Right lung (tissue), 5 donors: ENCODE data around the gene LRMDA. TPM values are rescaled to one million over a fixed set of nuclear protein-coding genes. Genes with fewer than 3 reads are reported as not detected.
A peak's percentile ranks its signal among the peaks of the same experiment; 100 is the strongest.

Source experiments
- DNase-seq, 2 donors: peaks; one replicate each; pipeline ENCODE4 v3.0.0-alpha.2; 2013
- polyA plus RNA-seq, 5 donors: library from polyadenylated mRNA; unstranded; fragments of 120-200 nt; gene quantifications; one replicate each; pipeline versions ENCODE4 v1.2.1 to v1.2.3, GENCODE V29; 2013; ENCODE audit warnings: inconsistent platforms in 1 of 5, low replicate concordance in 1 of 5; ENCODE audit not compliant: insufficient read length in 5 of 5, insufficient read depth in 1 of 5

The LRMDA gene
- polyA plus RNA-seq, 5 donors, result 13.4 to 23.1 (median 19.1) TPM

DNA sequence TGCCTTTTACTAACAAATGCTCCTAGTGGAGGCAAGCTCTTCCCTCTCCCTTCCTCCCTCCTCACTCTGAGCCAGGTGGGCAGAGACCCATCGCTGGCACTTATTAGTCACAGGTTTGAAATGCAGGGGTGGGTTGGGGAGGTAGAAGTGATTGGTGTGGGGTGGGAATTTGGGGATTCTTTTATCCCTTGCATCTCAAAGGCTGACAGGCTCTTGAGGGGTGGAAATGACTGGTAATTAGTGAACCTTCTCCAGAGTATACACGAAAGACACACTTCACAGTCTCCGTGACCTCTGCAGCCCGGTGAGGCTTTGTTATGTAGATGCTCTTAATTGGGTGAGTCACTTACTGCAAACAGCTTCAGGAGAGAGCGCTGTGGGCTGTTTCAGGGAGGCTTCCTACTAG, 13.9 kb upstream of the LRMDA start:
- DNase-seq, result no peak

GRCh38 chr10:75418293-75418692, 13.1 kb upstream of the LRMDA start:
- DNase-seq, result no peak

DNA sequence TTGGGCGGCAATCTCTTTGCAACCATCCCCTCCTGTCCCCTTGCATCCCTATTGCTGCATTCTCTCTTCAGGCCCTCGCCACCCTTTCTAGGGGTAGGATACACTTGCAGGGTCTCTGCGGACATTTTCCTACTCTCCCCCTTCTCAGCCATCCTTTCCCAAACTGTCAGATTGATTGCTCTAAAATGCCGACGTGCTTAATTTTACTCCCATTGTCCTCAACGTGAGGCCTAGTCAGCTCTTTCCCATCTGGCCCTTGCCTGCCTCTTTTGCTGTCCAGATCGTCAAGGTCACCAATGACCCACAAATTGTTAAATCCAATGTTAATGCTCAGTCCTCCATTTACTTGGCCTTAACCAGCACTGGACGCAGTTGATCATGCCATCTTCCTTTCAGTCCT, 12.7 kb upstream of the LRMDA start:
- no peak for DNase-seq

DNA sequence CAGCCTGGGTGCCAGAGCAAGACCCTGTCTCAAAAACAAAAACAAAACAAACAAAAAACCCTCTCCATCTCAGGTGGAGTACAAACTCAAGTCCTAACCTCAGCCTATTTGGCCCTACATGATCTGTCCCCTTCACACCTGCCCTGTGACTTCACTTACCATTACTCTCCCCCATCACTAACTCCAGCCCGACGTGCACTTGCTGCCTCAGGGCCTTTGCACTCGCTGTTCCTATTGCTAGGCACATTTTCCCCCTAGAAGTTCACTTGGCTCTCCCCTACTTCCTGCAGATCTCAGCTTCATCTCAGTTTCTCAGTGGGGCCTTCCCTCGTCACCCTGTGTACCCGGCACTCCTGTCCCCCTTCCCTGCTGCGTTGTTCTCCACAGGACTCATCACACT, 8.5 kb upstream of the LRMDA start:
- DNase-seq, result no peak

DNA sequence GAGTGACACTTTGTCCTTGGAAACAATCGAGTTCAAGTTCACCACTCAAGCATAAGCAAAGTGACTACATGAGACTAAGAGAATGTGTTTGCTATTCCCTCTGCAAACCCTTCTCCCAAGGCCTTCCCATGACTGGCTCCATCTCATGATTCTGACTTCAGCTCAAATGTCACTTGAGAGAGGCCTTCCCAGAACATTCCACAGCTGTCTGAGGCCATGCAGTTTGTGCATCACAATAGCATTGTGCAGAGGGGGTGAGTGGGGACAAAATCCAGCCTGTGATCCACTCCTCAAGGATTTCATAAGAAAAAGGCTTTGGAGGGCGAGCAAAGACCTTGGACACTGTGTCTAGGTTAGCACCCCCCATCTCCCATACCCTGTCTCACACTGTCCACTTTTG, 6.9 kb upstream of the LRMDA start:
- DNase-seq, result no peak

DNA sequence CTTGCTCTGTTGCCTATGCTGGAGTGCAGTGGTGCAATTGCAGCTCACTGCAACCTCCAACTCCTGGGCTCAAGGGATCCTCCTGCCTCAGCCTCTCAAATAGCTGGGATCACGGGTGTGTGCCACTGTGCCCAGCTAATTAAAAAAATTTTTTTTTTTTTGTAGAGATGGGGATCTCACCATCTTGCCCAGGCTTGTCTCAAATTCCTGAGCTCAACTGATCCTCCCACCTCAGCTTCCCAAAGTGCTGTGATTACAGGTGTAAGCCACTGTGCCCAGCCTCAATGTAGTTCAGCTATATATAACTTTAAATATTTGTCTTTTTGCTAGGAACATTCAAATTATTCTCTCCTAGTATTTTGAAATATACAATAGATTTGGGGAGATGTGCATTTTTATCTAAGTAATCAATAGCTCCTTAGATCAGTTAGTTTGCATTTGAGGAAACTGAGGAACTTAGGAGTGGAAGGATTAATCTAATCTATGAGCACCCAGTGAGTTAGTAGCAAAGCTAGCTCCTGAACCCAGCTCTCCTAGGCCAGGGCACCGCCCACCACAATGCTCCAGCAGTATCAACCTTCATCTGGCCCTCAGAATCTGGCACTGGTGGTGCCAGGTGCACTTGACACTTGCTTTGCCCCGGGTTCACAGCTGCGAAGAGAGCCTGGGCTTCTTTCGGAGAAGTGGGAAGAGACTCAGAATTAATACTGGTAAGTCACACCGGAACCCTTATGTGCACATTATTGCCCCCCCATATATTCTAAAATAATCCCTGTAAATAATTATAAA, 5.9 kb upstream of the LRMDA start:
- no peak for DNase-seq

GRCh38 chr10:75426880-75427279, 4.5 kb upstream of the LRMDA start:
- DNase-seq, result no peak

GRCh38 chr10:75427951-75428350, 3.5 kb upstream of the LRMDA start:
- peak in 1 of 2 donors; percentile 33 for DNase-seq

DNA sequence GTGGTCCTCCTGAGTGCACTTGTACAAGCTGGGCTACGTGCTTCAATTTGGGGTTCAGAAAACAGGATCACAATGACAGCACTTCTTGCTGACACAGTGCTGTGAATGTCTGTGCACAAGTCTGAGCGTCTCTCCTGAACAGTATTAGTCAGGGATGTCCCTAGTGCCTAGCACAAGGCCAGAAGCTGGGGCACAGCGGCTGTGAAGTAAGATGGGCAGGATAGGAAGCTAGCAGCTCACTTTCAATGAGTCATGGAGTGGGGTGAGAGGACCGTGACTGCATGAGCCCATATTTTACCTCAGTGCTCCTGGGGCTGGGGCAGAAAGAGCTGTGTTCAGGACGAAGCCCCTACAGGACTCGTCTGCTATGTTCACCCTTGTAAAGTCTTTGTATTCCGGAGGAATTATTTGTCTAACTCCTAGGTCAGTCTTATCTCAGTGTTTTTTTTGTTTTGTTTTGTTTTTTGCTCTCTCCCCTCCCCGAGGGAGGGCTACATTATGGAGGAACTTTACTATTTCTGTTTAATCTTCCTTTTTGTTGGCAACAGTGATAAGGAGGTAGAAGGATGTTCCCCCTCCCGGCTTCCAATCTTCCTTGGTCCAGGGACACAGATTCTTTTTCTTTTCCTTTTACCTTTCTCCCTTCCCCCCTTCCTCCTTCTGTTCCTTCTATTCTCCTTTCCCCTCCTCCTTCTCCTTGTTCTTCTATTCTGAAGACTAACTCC, 2.8 kb upstream of the LRMDA start:
- DNase-seq, result no peak

DNA sequence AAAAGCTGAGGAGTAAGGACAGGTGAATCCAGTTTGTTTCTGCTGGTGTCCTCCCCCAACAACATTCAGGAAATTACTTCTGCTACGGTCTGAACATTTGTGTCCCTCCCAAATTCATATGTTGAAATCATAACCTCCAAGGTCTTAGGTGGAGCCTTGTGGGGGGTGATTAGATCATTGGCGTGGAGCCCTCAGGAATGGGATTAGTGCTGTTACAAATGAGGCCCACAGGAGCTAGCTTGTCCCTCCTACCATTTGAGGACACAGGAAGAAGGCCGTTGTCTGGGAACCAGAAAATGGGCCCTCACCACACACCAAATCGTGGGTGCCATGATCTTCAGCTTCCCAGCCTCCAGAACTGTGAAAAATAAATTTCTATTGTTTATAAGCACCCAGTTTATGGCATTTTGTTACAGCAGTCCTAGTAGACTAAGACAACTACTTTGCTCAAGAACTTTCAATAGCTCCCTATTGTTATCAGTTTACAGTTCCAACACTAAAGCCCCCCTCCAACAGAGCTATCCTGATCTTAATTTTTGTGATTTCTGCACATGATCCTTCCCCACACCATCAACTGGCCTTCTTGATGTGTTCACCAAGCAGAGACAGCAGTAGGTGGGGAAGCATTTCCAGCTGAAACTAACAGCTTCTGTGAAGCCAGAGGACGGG, 2.1 kb upstream of the LRMDA start:
- no peak for DNase-seq

DNA sequence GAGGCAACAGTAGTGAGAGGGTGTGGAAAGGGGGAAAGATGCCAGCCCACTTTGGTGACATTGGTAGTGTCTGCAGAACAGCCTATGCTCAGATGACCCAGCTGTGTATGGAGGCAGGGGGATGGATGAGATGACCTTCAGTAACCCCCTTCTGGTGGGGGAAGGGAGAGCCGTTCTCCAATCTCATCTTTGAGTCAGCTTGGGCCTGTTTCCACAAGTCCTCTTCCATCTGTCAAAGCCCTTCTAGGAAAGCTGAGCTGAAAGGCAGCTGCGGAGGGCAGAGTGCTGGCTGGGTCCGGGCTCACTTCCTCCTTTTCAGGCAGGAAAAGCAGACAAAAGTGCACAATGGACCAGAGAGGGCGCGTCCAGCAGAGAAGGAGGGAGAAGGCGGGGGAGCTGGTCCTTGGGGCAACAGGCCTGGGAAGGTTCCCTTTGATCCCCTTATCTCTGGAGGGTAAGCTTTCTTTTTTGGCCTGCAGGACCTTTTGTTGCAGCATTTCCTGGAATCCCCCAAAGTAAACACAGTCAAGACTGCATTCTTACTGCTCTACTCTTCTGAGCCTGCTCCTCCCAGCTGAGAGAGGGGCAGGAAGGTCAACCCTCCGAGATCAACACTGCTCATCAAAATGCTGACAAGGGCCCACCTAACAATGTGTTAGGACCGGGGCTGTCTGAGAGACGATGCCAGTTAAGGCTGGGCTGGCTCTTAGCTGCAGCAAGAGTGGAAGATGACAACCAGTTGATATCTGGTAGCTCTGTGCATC, 1.2 kb upstream of the LRMDA start:
- DNase-seq, result peak in 1 of 2 donors; percentile 47

DNA sequence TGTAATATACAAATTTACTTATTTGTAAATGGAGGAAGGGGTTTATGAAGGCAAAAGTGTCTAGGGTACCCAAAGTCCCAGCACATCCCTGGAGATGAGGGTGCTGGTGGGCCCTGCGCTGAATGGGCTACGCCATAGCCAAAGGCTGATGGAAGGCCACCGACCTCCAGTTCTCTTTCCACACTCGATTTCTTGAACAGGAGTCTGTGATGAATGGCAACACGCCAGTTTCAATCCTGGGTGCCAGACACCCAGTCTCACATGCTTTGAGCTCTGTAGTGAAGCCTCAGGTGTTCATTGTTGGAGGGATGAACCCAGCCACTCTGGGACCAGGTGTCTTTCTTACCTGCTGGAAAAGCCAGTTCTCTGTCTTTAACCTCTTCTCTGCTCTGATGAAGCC, 752 bp downstream of the LRMDA start:
- DNase-seq, result no peak

GRCh38 chr10:75432763-75433162, 1.3 kb downstream of the LRMDA start:
- no peak for DNase-seq

DNA sequence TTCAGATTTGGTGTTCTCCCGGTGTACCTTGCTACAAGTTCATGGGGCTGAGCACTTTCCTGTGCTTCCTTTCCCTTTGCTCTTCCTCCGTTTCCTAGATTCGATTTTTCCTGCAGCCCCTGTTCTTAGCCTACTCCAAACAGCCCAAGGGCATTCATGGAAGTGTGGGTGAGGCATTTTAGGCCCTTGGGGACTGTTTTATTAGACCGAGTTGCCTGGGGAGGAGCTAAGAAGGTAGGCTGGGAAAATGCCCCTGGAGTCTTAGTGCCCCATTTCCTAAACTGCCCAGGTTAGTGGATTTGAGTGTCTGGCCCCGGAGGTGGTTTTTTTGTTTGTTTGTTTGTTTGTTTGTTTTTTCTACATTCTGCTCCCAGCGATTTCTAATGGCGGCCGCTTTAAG, 1.8 kb downstream of the LRMDA start:
- no peak for DNase-seq

- DNase-seq, result no peak
Measured at GRCh38 chr10:75434291-75434690, 2.9 kb downstream of the LRMDA start.

DNA sequence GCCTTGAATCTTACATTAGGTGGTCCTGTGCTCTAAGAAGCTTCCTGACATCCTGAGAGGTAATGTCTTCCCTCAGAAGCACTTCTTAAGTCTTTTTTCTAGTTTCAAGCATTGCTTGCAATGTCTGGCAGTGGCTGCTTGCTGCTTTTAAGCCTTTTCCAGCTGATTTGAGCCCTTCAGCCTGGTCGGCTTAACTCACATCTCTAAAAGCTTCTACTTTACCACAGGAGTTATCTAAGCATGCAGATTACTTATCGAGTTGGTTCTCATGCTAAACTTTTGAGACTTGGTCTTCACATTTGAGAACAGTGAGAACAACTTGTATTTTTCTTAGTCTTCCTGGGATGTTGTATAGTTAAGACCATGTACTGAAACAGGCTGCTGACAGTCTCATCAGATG, 3.9 kb downstream of the LRMDA start:
- DNase-seq, result no peak

GRCh38 chr10:75436896-75437295, 5.5 kb downstream of the LRMDA start:
- DNase-seq, result no peak

DNA sequence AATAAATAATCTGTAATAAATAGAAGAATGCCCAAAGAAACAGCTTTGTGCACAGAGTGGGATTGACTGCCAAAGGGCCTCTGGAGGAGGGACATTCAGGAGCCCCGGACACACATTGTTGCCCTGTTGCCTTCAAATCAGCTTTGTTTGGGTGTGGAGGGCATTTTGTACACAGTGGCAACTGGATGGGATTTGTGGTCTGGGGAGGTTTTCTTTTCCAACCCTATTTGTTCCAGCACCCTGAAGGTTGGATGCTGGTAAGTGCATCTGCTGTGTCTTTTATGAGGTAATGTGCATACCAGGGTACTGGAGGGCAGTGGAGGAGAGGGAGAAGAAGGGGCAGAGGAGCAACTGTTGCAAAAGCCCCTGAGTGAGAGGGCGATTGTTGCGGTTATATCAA, 6.3 kb downstream of the LRMDA start:
- DNase-seq, result no peak

DNA sequence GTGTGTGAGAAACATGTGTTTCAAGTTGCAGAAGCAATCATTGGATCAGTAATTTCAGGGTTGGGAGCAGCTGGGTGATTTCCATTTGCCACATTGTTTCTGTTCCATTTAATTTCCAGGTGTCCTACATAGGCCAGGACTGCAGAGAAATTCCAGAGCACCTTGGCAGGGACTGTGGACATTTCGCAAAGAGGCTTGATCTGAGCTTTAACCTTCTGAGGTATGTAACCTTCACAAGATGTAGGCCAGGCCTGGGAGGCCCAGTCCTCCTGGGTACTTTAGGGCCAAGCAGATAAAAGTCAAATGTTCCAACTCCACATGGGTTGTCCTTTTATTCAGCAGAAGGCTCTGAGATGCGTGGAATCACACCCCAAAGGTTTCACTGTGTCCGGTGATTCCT, 6.9 kb downstream of the LRMDA start:
- DNase-seq, result no peak

- no peak for DNase-seq
Measured at GRCh38 chr10:75439811-75440210, 8.4 kb downstream of the LRMDA start.

DNA sequence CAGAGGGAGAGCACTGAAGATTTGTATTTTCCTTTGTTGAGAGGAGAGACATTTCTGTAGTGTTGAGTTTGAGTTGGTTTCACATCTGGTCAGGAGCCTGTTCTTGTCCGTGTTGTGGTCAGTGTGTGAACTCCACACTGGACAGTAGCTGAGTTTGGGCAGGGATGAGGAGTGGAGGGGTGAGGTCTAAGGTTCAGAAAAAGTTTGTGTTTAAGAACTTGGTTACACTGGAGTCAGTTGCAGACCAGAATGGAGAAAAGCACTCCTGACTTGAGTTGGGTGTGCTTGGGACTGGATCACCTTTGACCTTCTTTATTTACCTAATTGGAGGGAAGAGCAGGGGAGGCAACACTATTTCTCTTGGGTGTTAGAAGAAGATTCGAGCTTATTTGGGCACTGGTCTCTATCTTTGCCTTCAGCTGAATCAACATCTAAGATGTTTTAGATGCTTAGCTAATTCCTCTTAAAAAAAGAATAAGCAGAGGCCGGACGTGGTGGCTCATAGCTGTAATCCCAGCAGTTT, 8.9 kb downstream of the LRMDA start:
- no peak for DNase-seq

GRCh38 chr10:75441196-75441595, 9.8 kb downstream of the LRMDA start:
- DNase-seq, result no peak
